A549 (cell line): ENCODE data around the gene TDRD12. TPM values are rescaled to one million over a fixed set of nuclear protein-coding genes. Genes with fewer than 3 reads are reported as not detected.

Source experiments
- ATAC-seq, 2 experiments: fragments of 200-7000 bp in 1 of 2; fragments of >200 bp in 1 of 2; cut with Nextera tagmentation in 1 of 2; cut with Tn5 transposase in 1 of 2; 3 replicates each; pipeline versions ENCODE4 v1.8.0 to v1.9.1; 2018 to 2020; ENCODE audit warnings: mild to moderate bottlenecking in 1 of 2, moderate library complexity in 1 of 2
- CTCF ChIA-PET: fragments of 300-600 bp; sonication (Branson Sonifier 250); formaldehyde crosslinking; extraction: SDS; loops from one replicate; lab custom pipeline; 2021; ENCODE audit warnings: antibody characterized with exemption, inconsistent platforms; lab: Yijun Ruan, JAX
- POLR2A ChIA-PET: fragments of 350-600 bp; formaldehyde crosslinking; extraction: SDS; loops from one replicate; lab custom pipeline; 2021; ENCODE audit warnings: antibody characterized with exemption, inconsistent platforms; lab: Yijun Ruan, JAX
- DNase-seq, 2 experiments: peaks; one replicate each; pipeline versions ENCODE4 v3.0.0 to v3.0.0-alpha.2; 2011 to 2016; ENCODE audit warnings: low read depth in 1 of 2, low spot score in 1 of 2
- FAIRE-seq: peaks from 2 replicates; lab custom pipeline; 2011; peaks lifted over from hg19 to GRCh38; lab: Jason Lieb, UNC
- H3K27ac ChIP-seq, 2 experiments: fragments of >200 bp; sonication (Bioruptor Twin); formaldehyde crosslinking; 3 replicates each; pipeline ENCODE4 v1.5.1; 2016 to 2017
- H3K4me1 ChIP-seq: fragments of >200 bp; sonication (Bioruptor Twin); formaldehyde crosslinking; 3 replicates; pipeline ENCODE4 v1.6.1; 2016
- H3K4me2 ChIP-seq: fragments of >200 bp; sonication (Bioruptor Twin); formaldehyde crosslinking; 3 replicates; pipeline ENCODE4 v1.6.1; 2016
- H3K4me3 ChIP-seq: fragments of >200 bp; sonication (Bioruptor Twin); formaldehyde crosslinking; 3 replicates; pipeline ENCODE4 v1.5.1; 2016
- H3K9me3 ChIP-seq: fragments of >200 bp; sonication (Bioruptor Twin); formaldehyde crosslinking; 3 replicates; pipeline ENCODE4 v1.6.1; 2016
- ATOH8 ChIP-seq: fragments of 250-450 bp; sonication (Bioruptor Pico); IDR thresholded peaks from 2 replicates; pipeline ENCODE4 v1.5.0; 2020; ENCODE audit warnings: low read depth, mild to moderate bottlenecking, moderate library complexity
- CBX8 ChIP-seq: fragments of 200-600 bp; sonication (generic); IDR thresholded peaks from 2 replicates; pipeline ENCODE4 v1.6.1; 2016
- CHD2 ChIP-seq: fragments of 150-350 bp; IDR thresholded peaks from 2 replicates; pipeline ENCODE4 v1.6.1; 2014; ENCODE audit warnings: low read length; ENCODE audit not compliant: partially characterized antibody
- CTCF ChIP-seq: fragments of >200 bp; sonication (Bioruptor Twin); formaldehyde crosslinking; IDR thresholded peaks from 3 replicates; pipeline ENCODE4 v1.5.1; 2016
- ELK1 ChIP-seq: fragments of 150-350 bp; IDR thresholded peaks from 2 replicates; pipeline ENCODE4 v1.6.1; 2014; ENCODE audit warnings: low read depth, mild to moderate bottlenecking, low read length
- ESRRA ChIP-seq: fragments of 150-350 bp; IDR thresholded peaks from 2 replicates; pipeline ENCODE4 v1.6.1; 2014; ENCODE audit warnings: mild to moderate bottlenecking, low read length, borderline replicate concordance
- HEYL ChIP-seq: fragments of 250-450 bp; sonication (Bioruptor Pico); IDR thresholded peaks from 2 replicates; pipeline ENCODE4 v1.8.0; 2021; ENCODE audit warnings: mild to moderate bottlenecking, moderate library complexity
- HMGXB4 ChIP-seq: fragments of 250-450 bp; sonication (Bioruptor Pico); IDR thresholded peaks from 2 replicates; pipeline ENCODE4 v1.5.0; 2021; ENCODE audit warnings: mild to moderate bottlenecking, moderate library complexity, borderline replicate concordance
- MAX ChIP-seq: IDR thresholded peaks from 2 replicates; pipeline ENCODE4 v1.6.1; 2012
- NPAS2 ChIP-seq: fragments of 250-450 bp; sonication (Bioruptor Pico); IDR thresholded peaks from 2 replicates; pipeline ENCODE4 v1.8.0; 2022; ENCODE audit warnings: mild to moderate bottlenecking, moderate library complexity, borderline replicate concordance
- PBX3 ChIP-seq: IDR thresholded peaks from 2 replicates; pipeline ENCODE4 v1.6.1; 2012
- PHF8 ChIP-seq: fragments of 200-600 bp; sonication (generic); IDR thresholded peaks from 2 replicates; pipeline ENCODE4 v1.6.1; 2016; ENCODE audit warnings: low read depth, mild to moderate bottlenecking, antibody characterized with exemption, moderate library complexity, borderline replicate concordance
- RNF2 ChIP-seq: fragments of 200-600 bp; sonication (generic); IDR thresholded peaks from 2 replicates; pipeline ENCODE4 v1.6.1; 2016; ENCODE audit warnings: low read depth, mild to moderate bottlenecking, antibody characterized with exemption, moderate library complexity, borderline replicate concordance
- TFCP2L1 ChIP-seq: fragments of 250-450 bp; sonication (Bioruptor Pico); IDR thresholded peaks from 2 replicates; pipeline ENCODE4 v1.5.0; 2021; ENCODE audit warnings: mild to moderate bottlenecking
- TP53 ChIP-seq: fragments of 250-450 bp; sonication (Bioruptor Pico); IDR thresholded peaks from 2 replicates; pipeline ENCODE4 v1.5.0; 2021; ENCODE audit warnings: mild to moderate bottlenecking, moderate library complexity
- USF2 ChIP-seq: fragments of 450-650 bp; IDR thresholded peaks from 2 replicates; pipeline ENCODE4 v1.6.1; 2014; ENCODE audit warnings: antibody characterized with exemption
- ZC3H11A ChIP-seq: fragments of 450-650 bp; IDR thresholded peaks from 2 replicates; pipeline ENCODE4 v1.6.1; 2014; ENCODE audit warnings: antibody characterized with exemption, mild to moderate bottlenecking
- ZNF302 ChIP-seq: fragments of 250-450 bp; sonication (Bioruptor Pico); IDR thresholded peaks from 2 replicates; pipeline ENCODE4 v1.9.0; 2021; ENCODE audit warnings: inconsistent platforms, mild to moderate bottlenecking, moderate library complexity
- WGBS: methylation state at CpG from one replicate; pipeline ENCODE4 v1.1.6; 2017; ENCODE audit errors: missing lambda C conversion rate; 5-methylcytosine and 5-hydroxymethylcytosine counted together
- polyA plus RNA-seq, 4 experiments: library from polyadenylated mRNA; depleted of rRNA in 3 of 4; stranded (reverse); fragments of >200 nt; fragmentation: RNase III in 1 of 4; extraction: RNeasy Plus Mini Kit Qiagen cat#74134 plus additional on column Dnase treatment in 1 of 4; gene quantifications; 2 replicates in 3 of 4; 3 replicates in 1 of 4; pipeline ENCODE4 v1.2.3, GENCODE V29; 2011 to 2017

The TDRD12 gene
- polyA plus RNA-seq, 2 of the 4 experiments (the other 2 are of a cell fraction), result 0.19 to 0.53 TPM

- ChIA-PET CTCF (no interaction called here), POLR2A (no interaction called here)
- WGBS, result 65% methylated on average over 4 of the region's 4 CpGs
- Histone ChIP-seq H3K4me2 (no peak overlapping the region), H3K9me3 (no peaks in the 10 kb centered on the region), H3K4me1 (no peaks in the 10 kb centered on the region), H3K4me3 (no peak overlapping the region), H3K27ac (no peak overlapping the region)
- no peak for TF ChIP-seq NPAS2 (CRISPR knock-in tag)
- TF ChIP-seq RNF2, result no peak
- no peak for TF ChIP-seq ESRRA
- TF ChIP-seq ZNF302 (CRISPR knock-in tag), result no peak
- no peak for TF ChIP-seq CBX8
- no peak for TF ChIP-seq MAX
- no peak for TF ChIP-seq PBX3
- TF ChIP-seq CHD2, result no peak
- ATAC-seq, result no peak
- no peak for FAIRE-seq
- DNase-seq, result no peak
Measured at GRCh38 chr19:32798201-32798600, 78.6 kb downstream of the TDRD12 start.

- DNase-seq, result no peak
- no peak overlapping the region for H3K4me2 ChIP-seq
- CTCF ChIA-PET, result interaction anchor here (0.6 to 1.5 kb wide), 2 partner anchors 56 to 305 kb away, joined by 3 to 4 read pairs; no protein-coding TSS in a partner anchor
- POLR2A ChIA-PET, result no interaction called here
- no peak for TF ChIP-seq TP53 (CRISPR knock-in tag)
- no peak for TF ChIP-seq TFCP2L1 (CRISPR knock-in tag)
- no peak for TF ChIP-seq CBX8
- TF ChIP-seq CHD2, result no peak
- TF ChIP-seq HEYL (CRISPR knock-in tag), result no peak
- no peak for TF ChIP-seq NPAS2 (CRISPR knock-in tag)
- no peak for TF ChIP-seq MAX
- TF ChIP-seq HMGXB4 (CRISPR knock-in tag), result no peak
- no peak for TF ChIP-seq ESRRA
- no peak for TF ChIP-seq PHF8
- TF ChIP-seq ATOH8, result no peak
- TF ChIP-seq ELK1, result no peak
- TF ChIP-seq CTCF, result no peak
- no peak for TF ChIP-seq ZC3H11A
- no peak for TF ChIP-seq USF2
- no peaks in the 10 kb centered on the region for H3K9me3 ChIP-seq
- H3K4me3 ChIP-seq, result no peak overlapping the region
- no peaks in the 10 kb centered on the region for H3K4me1 ChIP-seq
- peak; percentile 83 for FAIRE-seq
- ATAC-seq, result no peak
- H3K27ac ChIP-seq, result no peak overlapping the region
Measured at GRCh38 chr19:32800191-32800590, 80.6 kb downstream of the TDRD12 start.
